Measurements from ENCODE around the gene COL20A1.
"Not testable (repeated sequence)": the region's sequence is repeated elsewhere in the genome, so short reads cannot be mapped to it uniquely, and the experiment has no call there.

COL20A1 gene

GRCh38 chr20:63322146-63322932 is 29.4 kb downstream of the COL20A1 start:
- DNase-seq: no peak

DNA sequence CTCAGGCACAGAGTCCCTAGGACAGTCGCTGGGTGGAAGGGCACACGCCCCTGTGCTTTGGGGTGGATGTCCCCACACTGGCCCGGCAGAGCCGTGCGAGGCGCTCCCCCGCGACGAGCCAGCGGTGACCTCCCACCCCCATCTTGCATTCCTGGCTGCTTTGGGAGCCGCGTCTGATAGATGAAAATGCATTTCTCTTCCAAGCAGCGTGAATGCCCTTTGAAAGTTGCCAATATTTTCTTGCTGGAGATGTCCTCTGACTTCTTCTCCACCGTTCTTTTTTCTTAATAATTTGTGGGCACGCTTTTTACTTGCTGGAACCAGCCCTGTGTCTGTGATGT is 29.9 kb downstream of the COL20A1 start:
- no peak for DNase-seq

GRCh38 chr20:63323357-63323981 is 30.5 kb downstream of the COL20A1 start:
- DNase-seq: no peak

- no peak for DNase-seq
Measured at GRCh38 chr20:63325021-63325471, 32.1 kb downstream of the COL20A1 start.

GRCh38 chr20:63325554-63326313 is 32.7 kb downstream of the COL20A1 start:
- DNase-seq: no peak

GRCh38 chr20:63326314-63327230 is 33.6 kb downstream of the COL20A1 start:
- no peak for DNase-seq

- no peak for DNase-seq
Measured at GRCh38 chr20:63327231-63327745, 34.3 kb downstream of the COL20A1 start.

DNA sequence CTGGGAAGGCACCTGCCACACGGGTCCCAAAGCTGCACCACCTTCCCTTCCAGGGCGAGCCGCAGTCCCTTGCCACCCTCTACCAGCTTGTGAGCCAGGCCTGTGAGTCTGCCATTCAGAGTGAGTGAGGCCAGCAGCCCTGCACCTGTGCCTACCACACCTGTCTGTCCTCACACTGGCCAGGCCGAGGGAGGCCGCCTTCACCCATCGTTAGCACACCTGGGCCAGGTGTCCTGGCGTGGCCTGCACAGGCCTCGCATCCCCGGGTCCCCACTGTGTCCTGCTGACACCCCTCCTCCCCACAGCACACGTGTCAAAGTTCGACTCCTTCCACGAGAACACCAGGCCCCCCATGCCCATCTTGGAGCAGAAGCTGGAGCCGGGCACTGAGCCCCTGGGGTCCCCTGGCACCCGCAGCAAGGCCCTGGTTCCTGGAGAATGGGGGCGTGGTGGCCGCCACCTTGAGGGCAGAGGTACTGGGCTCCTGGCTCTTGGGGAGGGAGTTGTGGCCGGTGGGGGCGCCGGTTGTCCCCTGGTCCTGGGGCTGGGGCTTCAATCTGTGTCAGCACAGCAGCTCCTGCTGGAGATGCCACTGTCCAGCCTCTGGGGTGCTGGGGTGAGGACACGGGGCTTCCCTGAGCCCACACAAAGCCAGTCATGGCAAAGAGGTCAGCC is 35.2 kb downstream of the COL20A1 start:
- DNase-seq: no peak

GRCh38 chr20:63328718-63329275 is 35.8 kb downstream of the COL20A1 start:
- DNase-seq: no peak

GRCh38 chr20:63329331-63330083 is 36.5 kb downstream of the COL20A1 start:
- no peak for DNase-seq

DNA sequence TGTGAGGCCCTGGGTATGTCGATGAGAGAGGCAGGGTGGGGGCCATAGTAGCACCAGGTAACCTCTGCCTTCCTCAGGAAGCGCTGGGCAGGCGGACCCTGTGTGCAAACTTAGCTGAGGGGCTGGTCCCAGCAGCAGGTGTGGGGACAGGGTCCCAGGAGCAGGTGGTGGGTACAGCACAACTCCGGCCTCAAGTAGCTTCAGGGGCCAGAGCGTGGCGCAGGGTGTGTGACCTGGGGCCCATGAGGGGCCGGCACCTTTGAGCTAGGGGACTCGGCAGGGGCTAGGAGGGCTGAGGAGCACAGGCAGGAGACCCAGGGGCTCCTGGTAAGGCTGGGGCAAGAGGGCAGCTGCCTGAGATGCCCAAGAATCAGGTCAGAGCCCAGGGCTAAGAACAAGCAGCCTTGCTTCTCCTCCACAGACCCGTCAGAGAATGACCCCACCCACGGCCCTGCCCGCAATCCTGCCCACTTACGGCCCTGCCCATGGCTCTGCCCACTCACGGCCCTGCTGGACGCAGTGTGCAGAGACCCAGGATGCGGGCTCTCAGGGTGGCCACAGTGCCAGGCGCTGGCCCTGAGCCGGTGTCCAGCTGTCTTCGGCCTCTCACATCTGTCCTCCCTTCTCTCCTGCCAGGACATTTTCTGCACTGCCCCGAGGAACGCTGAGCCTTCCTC is 37.2 kb downstream of the COL20A1 start:
- no peak for DNase-seq

- no peak for DNase-seq
Measured at GRCh38 chr20:63330940-63331339, 38.0 kb downstream of the COL20A1 start.

DNA sequence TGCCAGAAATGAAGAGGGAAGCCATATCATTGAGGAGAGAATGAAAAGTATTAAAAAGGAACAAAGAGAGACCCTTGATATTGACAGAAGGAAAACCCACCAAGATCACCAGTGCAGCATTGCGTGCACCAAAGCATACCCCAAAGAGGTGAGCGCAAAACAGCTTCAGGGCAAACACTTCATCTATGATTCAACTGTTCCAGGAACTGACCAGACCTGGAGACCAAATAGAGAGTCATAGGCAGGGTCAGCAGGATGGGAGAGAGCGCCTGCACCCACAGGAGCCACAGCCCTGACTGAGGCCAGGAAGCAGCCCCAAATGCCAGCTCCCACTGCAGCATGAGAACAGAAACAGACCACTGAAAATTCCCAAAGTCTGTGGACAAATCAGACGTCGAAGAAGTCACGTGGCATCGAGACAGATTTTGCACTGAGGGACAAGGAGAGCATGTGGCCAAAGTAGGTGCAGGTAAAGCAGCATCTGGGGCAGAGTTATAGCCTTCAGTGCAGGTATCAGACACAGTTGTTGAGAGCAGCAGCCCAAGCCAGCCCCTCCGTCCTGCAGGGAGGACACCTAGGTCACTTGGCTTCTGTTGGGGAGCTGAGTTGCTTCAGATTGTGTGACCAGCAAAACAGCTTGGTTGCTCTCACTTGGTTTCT is 38.9 kb downstream of the COL20A1 start:
- no peak for DNase-seq

GRCh38 chr20:63332488-63333240 is 39.7 kb downstream of the COL20A1 start:
- DNase-seq: no peak

DNA sequence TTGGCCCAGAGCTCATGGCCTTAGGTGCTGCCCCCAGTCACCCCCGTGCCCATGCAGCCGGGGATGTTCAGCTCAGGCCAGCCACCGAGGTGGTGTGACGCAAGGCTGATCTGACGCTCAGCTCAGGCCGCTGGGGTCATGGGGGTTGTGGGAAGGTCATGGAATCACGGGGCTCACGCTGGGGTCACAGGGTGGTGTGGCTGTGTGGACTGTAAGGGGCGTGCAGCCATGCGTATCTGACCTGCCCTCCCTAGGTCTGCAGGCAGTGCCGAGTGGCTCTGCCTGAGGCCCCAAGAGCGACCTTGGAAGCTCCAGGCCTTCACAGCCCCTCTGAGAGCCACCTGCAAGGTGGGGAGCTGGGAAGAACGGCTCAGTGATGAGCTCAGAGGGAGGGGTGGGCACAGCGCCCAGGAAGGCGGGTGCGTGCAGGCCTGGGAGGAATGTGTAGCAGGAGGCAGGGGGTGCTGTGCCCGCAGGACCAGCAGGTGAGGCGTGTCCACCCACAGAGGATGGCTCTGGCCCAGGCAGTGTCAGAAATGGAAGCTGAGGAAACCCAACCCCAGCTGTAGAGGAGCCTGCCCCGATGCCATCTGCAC is 40.4 kb downstream of the COL20A1 start:
- DNase-seq: no peak

GRCh38 chr20:63334356-63334755 is 41.4 kb downstream of the COL20A1 start:
- DNase-seq: no peak

- not testable (repeated sequence) for DNase-seq
Measured at GRCh38 chr20:63335060-63335459, 42.1 kb downstream of the COL20A1 start.

- no peak for DNase-seq
Measured at GRCh38 chr20:63335711-63336110, 42.7 kb downstream of the COL20A1 start.
